Ecto neural progenitor cell (in vitro differentiated cells): ENCODE results near the gene EPN1.
"Not testable (repeated sequence)": the region's sequence is repeated elsewhere in the genome, so short reads cannot be mapped to it uniquely, and the experiment has no call there.

Experiments
- DNase-seq: peaks from one replicate; pipeline ENCODE4 v3.0.0-alpha.2; 2018; ENCODE audit warnings: low spot score

Gene EPN1

GRCh38 chr19:55720214-55720746 is 45.3 kb downstream of the EPN1 start:
- DNase-seq: no peak

- no peak for DNase-seq
Observed at GRCh38 chr19:55720801-55721200, 45.8 kb downstream of the EPN1 start.

- DNase-seq: no peak
Observed at GRCh38 chr19:55723491-55723890, 48.5 kb downstream of the EPN1 start.

- DNase-seq: not testable (repeated sequence)
Observed at GRCh38 chr19:55730378-55730777, 55.4 kb downstream of the EPN1 start.

GRCh38 chr19:55738302-55738701 is 63.3 kb downstream of the EPN1 start, which contains the start of gene NLRP9:
Gene NLRP9, minus strand, starts transcription at chr19:55738402. Its CDS starts 28 bp downstream, at chr19:55738374.
- no peak for DNase-seq

GRCh38 chr19:55750715-55751114 is 75.7 kb downstream of the EPN1 start:
- no peak for DNase-seq

GRCh38 chr19:55753401-55753800 is 78.4 kb downstream of the EPN1 start:
- DNase-seq: no peak

GRCh38 chr19:55756808-55757207 is 81.8 kb downstream of the EPN1 start:
- DNase-seq: not testable (repeated sequence)

- DNase-seq: not testable (repeated sequence)
Observed at GRCh38 chr19:55758797-55759196, 83.8 kb downstream of the EPN1 start, which contains the start of gene RFPL4A. Gene RFPL4A, plus strand, starts transcription at chr19:55759097. Its CDS starts 2,704 bp downstream, at chr19:55761801.
